ENCODE measurements around the gene AHR. TPM values are rescaled to one million over a fixed set of nuclear protein-coding genes. Genes with fewer than 3 reads are reported as not detected.
"Not testable (repeated sequence)": the region's sequence is repeated elsewhere in the genome, so short reads cannot be mapped to it uniquely, and the experiment has no call there.

Gene AHR
- total RNA-seq, 5 donors from 2014 or later (not counting 1 experiment from before 2014, with no cell fraction given): 40.2 to 76.4 (median 52.5) TPM

GRCh38 chr7:17339139-17339538, 40.7 kb downstream of the AHR start:
- H3K27ac Mint-ChIP-seq: no peak overlapping the region
- Histone ChIP-seq H3K27ac (ENCODE audit: low read length) (no peak overlapping the region), H3K36me3 (ENCODE audit: control insufficient read depth in 2 of 2, extremely low read depth in 1 of 2, insufficient read depth in 1 of 2, low read length in 1 of 2) (peaks cover 0 to 39% of the 10 kb centered on the region in 2 donors), H3K9me3 (no peaks in the 10 kb centered on the region), H3K27me3 (replicated peaks in 1 of 2; ENCODE audit: control insufficient read depth in 2 of 2, extremely low read depth in 1 of 2, insufficient read depth in 2 of 2, low read length in 1 of 2) (no peaks in the 10 kb centered on the region), H3K4me3 (ENCODE audit: control insufficient read depth in 1 of 2, extremely low read depth in 1 of 2, low read length in 1 of 2) (no peak overlapping the region), H3K4me1 (ENCODE audit: control insufficient read depth in 1 of 2, extremely low read depth in 1 of 2, insufficient read depth in 2 of 2, low read length in 2 of 2) (no peaks in the 10 kb centered on the region)
- DNase-seq (no peak), ATAC-seq (replicated peaks in 1 of 4) (no peak)
- ChIA-PET CTCF (no interaction called here), POLR2A (no interaction called here)
- H3K9me3 Mint-ChIP-seq: peaks cover 0 to 4% (median 2%) of the 10 kb centered on the region in 3 donors
- H3K4me3 Mint-ChIP-seq: no peak overlapping the region
- H3K4me1 Mint-ChIP-seq: peaks cover 0 to 18% (median 9%) of the 10 kb centered on the region in 3 donors
- 93% methylated on average over 2 of the region's 2 CpGs for WGBS (ENCODE audit: insufficient coverage)
- peaks cover 43% of the 10 kb centered on the region for H3K36me3 Mint-ChIP-seq
- no peaks in the 10 kb centered on the region for H3K27me3 Mint-ChIP-seq

GRCh38 chr7:17339952-17340351, 41.5 kb downstream of the AHR start:
- DNase-seq (no peak), ATAC-seq (replicated peaks in 1 of 4) (no peak)
- no CpG with 5 or more reads among the region's 4 CpGs for WGBS (ENCODE audit: insufficient coverage)
- H3K27ac Mint-ChIP-seq: no peak overlapping the region
- Histone ChIP-seq H3K4me3 (ENCODE audit: control insufficient read depth in 1 of 2, extremely low read depth in 1 of 2, low read length in 1 of 2) (no peak overlapping the region), H3K9me3 (no peaks in the 10 kb centered on the region), H3K27me3 (replicated peaks in 1 of 2; ENCODE audit: control insufficient read depth in 2 of 2, extremely low read depth in 1 of 2, insufficient read depth in 2 of 2, low read length in 1 of 2) (no peaks in the 10 kb centered on the region), H3K4me1 (ENCODE audit: control insufficient read depth in 1 of 2, extremely low read depth in 1 of 2, insufficient read depth in 2 of 2, low read length in 2 of 2) (no peaks in the 10 kb centered on the region), H3K36me3 (ENCODE audit: control insufficient read depth in 2 of 2, extremely low read depth in 1 of 2, insufficient read depth in 1 of 2, low read length in 1 of 2) (peaks cover 0 to 31% of the 10 kb centered on the region in 2 donors), H3K27ac (ENCODE audit: low read length) (no peak overlapping the region)
- CTCF ChIA-PET: no interaction called here
- no peak overlapping the region for H3K4me3 Mint-ChIP-seq
- peaks cover 0 to 18% (median 9%) of the 10 kb centered on the region in 3 donors for H3K4me1 Mint-ChIP-seq
- no peaks in the 10 kb centered on the region for H3K27me3 Mint-ChIP-seq
- H3K9me3 Mint-ChIP-seq: peaks cover 0 to 4% (median 2%) of the 10 kb centered on the region in 3 donors
- POLR2A ChIA-PET: interaction anchor here in 1 of 2 donors (1.0 kb wide), 2 partner anchors 9 to 10 kb away, joined by 3 to 4 read pairs; no protein-coding TSS in a partner anchor
- H3K36me3 Mint-ChIP-seq: peaks cover 38% of the 10 kb centered on the region

- Mint-ChIP-seq H3K36me3 (peaks cover 37% of the 10 kb centered on the region), H3K9me3 (peaks cover 0 to 4% (median 2%) of the 10 kb centered on the region in 3 donors), H3K27me3 (no peaks in the 10 kb centered on the region), H3K4me1 (peaks cover 0 to 18% (median 9%) of the 10 kb centered on the region in 3 donors), H3K4me3 (no peak overlapping the region), H3K27ac (no peak overlapping the region)
- H3K36me3 ChIP-seq (ENCODE audit: control insufficient read depth in 2 of 2, extremely low read depth in 1 of 2, insufficient read depth in 1 of 2, low read length in 1 of 2): peaks cover 0 to 31% of the 10 kb centered on the region in 2 donors
- CTCF ChIA-PET: interaction anchor here in 1 of 2 donors (0.9 kb wide), 1 partner anchor 39 kb away, joined by 5 read pairs; no protein-coding TSS in a partner anchor
- POLR2A ChIA-PET: interaction anchor here (0.6 to 1.0 kb wide), 4 partner anchors 9 to 31 kb away, joined by 3 to 4 read pairs (median 3); no protein-coding TSS in a partner anchor
- no peaks in the 10 kb centered on the region for H3K9me3 ChIP-seq
- H3K4me3 ChIP-seq (ENCODE audit: control insufficient read depth in 1 of 2, extremely low read depth in 1 of 2, low read length in 1 of 2): no peak overlapping the region
- no peaks in the 10 kb centered on the region for H3K4me1 ChIP-seq (ENCODE audit: control insufficient read depth in 1 of 2, extremely low read depth in 1 of 2, insufficient read depth in 2 of 2, low read length in 2 of 2)
- no peak overlapping the region for H3K27ac ChIP-seq (ENCODE audit: low read length)
- DNase-seq (no peak), ATAC-seq (replicated peaks in 1 of 4) (no peak)
- WGBS (ENCODE audit: insufficient coverage): no CpG with 5 or more reads among the region's 1 CpG
- H3K27me3 ChIP-seq (replicated peaks in 1 of 2; ENCODE audit: control insufficient read depth in 2 of 2, extremely low read depth in 1 of 2, insufficient read depth in 2 of 2, low read length in 1 of 2): no peaks in the 10 kb centered on the region
These were observed 42.2 kb downstream of the AHR start for GRCh38 chr7:17340655-17341054.

GRCh38 chr7:17342756-17343155, 44.3 kb downstream of the AHR start:
- WGBS (ENCODE audit: insufficient coverage): no CpG with 5 or more reads among the region's 2 CpGs
- Mint-ChIP-seq H3K4me1 (peaks cover 0 to 17% (median 9%) of the 10 kb centered on the region in 3 donors), H3K36me3 (peaks cover 28% of the 10 kb centered on the region), H3K9me3 (no peaks in the 10 kb centered on the region), H3K27me3 (no peaks in the 10 kb centered on the region), H3K4me3 (no peak overlapping the region), H3K27ac (no peak overlapping the region)
- ATAC-seq (replicated peaks in 1 of 4): no peak
- no peaks in the 10 kb centered on the region for H3K4me1 ChIP-seq (ENCODE audit: control insufficient read depth in 1 of 2, extremely low read depth in 1 of 2, insufficient read depth in 2 of 2, low read length in 2 of 2)
- H3K27ac ChIP-seq (ENCODE audit: low read length): no peak overlapping the region
- H3K4me3 ChIP-seq (ENCODE audit: control insufficient read depth in 1 of 2, extremely low read depth in 1 of 2, low read length in 1 of 2): no peak overlapping the region
- H3K36me3 ChIP-seq (ENCODE audit: control insufficient read depth in 2 of 2, extremely low read depth in 1 of 2, insufficient read depth in 1 of 2, low read length in 1 of 2): peaks cover 0 to 23% of the 10 kb centered on the region in 2 donors
- ChIA-PET POLR2A (no interaction called here), CTCF (interaction anchor here in 1 of 2 donors (0.6 kb wide), 1 partner anchor 912 kb away, joined by 5 read pairs; no protein-coding TSS in a partner anchor)
- no peaks in the 10 kb centered on the region for H3K27me3 ChIP-seq (replicated peaks in 1 of 2; ENCODE audit: control insufficient read depth in 2 of 2, extremely low read depth in 1 of 2, insufficient read depth in 2 of 2, low read length in 1 of 2)
- DNase-seq: no peak
- no peaks in the 10 kb centered on the region for H3K9me3 ChIP-seq

GRCh38 chr7:17347401-17347800, 48.9 kb downstream of the AHR start:
- ATAC-seq (replicated peaks in 1 of 4): no peak
- POLR2A ChIA-PET: interaction anchor here in 1 of 2 donors (0.6 kb wide), 1 partner anchor 398 kb away, joined by 3 read pairs; no protein-coding TSS in a partner anchor

GRCh38 chr7:17348932-17349331, 50.5 kb downstream of the AHR start:
- WGBS (ENCODE audit: insufficient coverage): no CpG with 5 or more reads among the region's 1 CpG
- not testable (repeated sequence) for ATAC-seq (replicated peaks in 1 of 4); H3K27ac Mint-ChIP-seq

More at GRCh38 chr7:17347401-17347800, 48.9 kb downstream of the AHR start:
- Histone ChIP-seq H3K27ac (ENCODE audit: low read length) (no peak overlapping the region), H3K4me1 (ENCODE audit: control insufficient read depth in 1 of 2, extremely low read depth in 1 of 2, insufficient read depth in 2 of 2, low read length in 2 of 2) (no peaks in the 10 kb centered on the region), H3K36me3 (ENCODE audit: control insufficient read depth in 2 of 2, extremely low read depth in 1 of 2, insufficient read depth in 1 of 2, low read length in 1 of 2) (peaks cover 0 to 5% of the 10 kb centered on the region in 2 donors), H3K4me3 (ENCODE audit: control insufficient read depth in 1 of 2, extremely low read depth in 1 of 2, low read length in 1 of 2) (no peak overlapping the region), H3K27me3 (replicated peaks in 1 of 2; ENCODE audit: control insufficient read depth in 2 of 2, extremely low read depth in 1 of 2, insufficient read depth in 2 of 2, low read length in 1 of 2) (no peaks in the 10 kb centered on the region), H3K9me3 (no peaks in the 10 kb centered on the region)
- CTCF ChIA-PET: no interaction called here
- Mint-ChIP-seq H3K27ac (no peak overlapping the region), H3K4me1 (peaks cover 0 to 3% (median 3%) of the 10 kb centered on the region in 3 donors), H3K9me3 (peaks cover 12 to 24% (median 14%) of the 10 kb centered on the region in 3 donors), H3K4me3 (no peak overlapping the region), H3K27me3 (no peaks in the 10 kb centered on the region), H3K36me3 (peaks cover 45% of the 10 kb centered on the region)
- no peak for DNase-seq

More at GRCh38 chr7:17348932-17349331, 50.5 kb downstream of the AHR start:
- H3K27me3 Mint-ChIP-seq; H3K4me1 ChIP-seq (ENCODE audit: control insufficient read depth in 1 of 2, extremely low read depth in 1 of 2, insufficient read depth in 2 of 2, low read length in 2 of 2); DNase-seq; H3K4me3 Mint-ChIP-seq; H3K9me3 ChIP-seq; POLR2A ChIA-PET; H3K4me3 ChIP-seq (ENCODE audit: control insufficient read depth in 1 of 2, extremely low read depth in 1 of 2, low read length in 1 of 2); H3K27ac ChIP-seq (ENCODE audit: low read length); CTCF ChIA-PET; H3K4me1 Mint-ChIP-seq; H3K27me3 ChIP-seq (replicated peaks in 1 of 2; ENCODE audit: control insufficient read depth in 2 of 2, extremely low read depth in 1 of 2, insufficient read depth in 2 of 2, low read length in 1 of 2); H3K36me3 ChIP-seq (ENCODE audit: control insufficient read depth in 2 of 2, extremely low read depth in 1 of 2, insufficient read depth in 1 of 2, low read length in 1 of 2): not testable (repeated sequence)
- peaks cover 12 to 24% (median 14%) of the 10 kb centered on the region in 3 donors for H3K9me3 Mint-ChIP-seq
- peaks cover 43% of the 10 kb centered on the region for H3K36me3 Mint-ChIP-seq

All from T-cell (primary cell).